SK-N-MC (cell line): ENCODE data around the gene GPSM3.

Source experiments
- EZH2 ChIP-seq: fragments of 200-600 bp; sonication (generic); IDR thresholded peaks from one replicate; pipeline ENCODE4 v1.6.1; 2017; ENCODE audit warnings: antibody characterized with exemption
- POLR2AphosphoS5 ChIP-seq: IDR thresholded peaks from 2 replicates; pipeline ENCODE4 v1.6.1; 2012; ENCODE audit warnings: mild to moderate bottlenecking, low read depth, low read length, borderline replicate concordance

GRCh38 chr6:32202186-32202585 is 9.7 kb upstream of the GPSM3 start:
- TF ChIP-seq EZH2 (no peak), POLR2AphosphoS5 (no peak)
